K562 (cell line): ENCODE data around the gene VWA1.
"Not testable (repeated sequence)": the region's sequence is repeated elsewhere in the genome, so short reads cannot be mapped to it uniquely, and the experiment has no call there.

Experiments
- CTCF ChIP-seq, 3 experiments: IDR thresholded peaks in 2 of 3; conservative IDR thresholded peaks in 1 of 3; 2 replicates each; pipeline ENCODE4 v1.5.1; 2011 to 2012; ENCODE audit warnings: low read length in 3 of 3, mild to moderate bottlenecking in 3 of 3, control low read depth in 2 of 3, improper control_type of control experiment in 1 of 3, inconsistent platforms in 1 of 3, low read depth in 1 of 3, mixed read lengths in 1 of 3, moderate library complexity in 1 of 3; ENCODE audit not compliant: insufficient read depth in 2 of 3
- EZH2 ChIP-seq: IDR thresholded peaks from 2 replicates; pipeline ENCODE4 v1.6.1; 2012; ENCODE audit warnings: low read depth, mild to moderate bottlenecking, inconsistent platforms, low read length, borderline replicate concordance
- SREBF2 ChIP-seq: sonication (generic); formaldehyde crosslinking; IDR thresholded peaks from 2 replicates; pipeline ENCODE4 v1.4.0; 2020; ENCODE audit warnings: mild to moderate bottlenecking, missing genetic modification reagents
- ZNF699 ChIP-seq: fragments of 250-450 bp; sonication (Bioruptor Pico); IDR thresholded peaks from 2 replicates; pipeline ENCODE4 v1.8.0; 2021; ENCODE audit warnings: mild to moderate bottlenecking, moderate library complexity; ENCODE audit not compliant: insufficient replicate concordance

DNA sequence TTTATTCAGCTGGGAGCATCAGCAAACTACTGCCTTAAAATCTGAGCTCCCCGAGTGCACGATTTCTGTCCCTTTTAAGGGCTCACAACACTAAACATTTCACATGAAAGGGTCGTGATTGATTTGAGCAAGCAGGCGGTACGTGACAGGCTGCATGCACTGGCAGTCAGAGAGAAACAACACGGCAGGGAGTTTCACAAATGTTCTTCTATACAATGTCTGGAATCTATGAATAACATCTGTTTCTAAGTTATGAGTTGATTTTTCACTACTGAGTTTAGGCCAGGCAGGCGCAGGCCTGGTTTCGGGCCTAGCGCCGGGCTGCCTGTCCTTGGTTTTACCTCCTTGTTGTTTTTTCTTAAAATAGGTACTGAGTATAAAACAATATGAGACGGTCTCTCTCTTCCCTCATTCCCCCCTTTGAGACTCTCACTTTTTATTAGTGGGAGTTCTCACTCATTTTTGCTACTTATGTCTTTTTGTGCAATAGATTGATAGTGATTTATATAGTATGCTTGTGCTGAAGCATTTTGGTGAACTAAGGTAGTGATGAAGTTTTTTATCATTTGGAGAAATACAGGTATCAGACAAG lies 23.1 kb upstream of the VWA1 start:
- TF ChIP-seq SREBF2 (CRISPR knock-in tag); ZNF699 (CRISPR knock-in tag); CTCF (IDR thresholded peaks at IDR 0.05 in 2 of 3, conservative IDR thresholded peaks at IDR 0.05 in 1 of 3; ENCODE audit: insufficient read depth in 2 of 3, low read depth in 1 of 3, low read length in 3 of 3); EZH2: not testable (repeated sequence)
